Mucosa of rectum (tissue), 2 donors: Measurements from ENCODE around the gene AGBL4.
"Not testable (repeated sequence)": the region's sequence is repeated elsewhere in the genome, so short reads cannot be mapped to it uniquely, and the experiment has no call there.

Source experiments
- H3K27ac ChIP-seq, 2 donors: one replicate each; pipeline ENCODE4 v1.7.0; 2013; ENCODE audit warnings: inconsistent platforms in 2 of 2, low read depth in 2 of 2, low read length in 2 of 2
- H3K27me3 ChIP-seq, 2 donors: one replicate each; pipeline ENCODE4 v1.7.0; 2013; ENCODE audit warnings: low read length in 2 of 2; ENCODE audit not compliant: control insufficient read depth in 2 of 2, insufficient read depth in 2 of 2
- H3K36me3 ChIP-seq, 2 donors: one replicate each; pipeline ENCODE4 v1.7.0; 2013; ENCODE audit warnings: low read length in 2 of 2; ENCODE audit not compliant: control insufficient read depth in 2 of 2, insufficient read depth in 2 of 2
- H3K4me1 ChIP-seq, 2 donors: one replicate each; pipeline ENCODE4 v1.7.0; 2013; ENCODE audit warnings: low read length in 2 of 2, mild to moderate bottlenecking in 1 of 2; ENCODE audit not compliant: control insufficient read depth in 2 of 2, insufficient read depth in 2 of 2
- H3K4me3 ChIP-seq, 2 donors: one replicate each; pipeline ENCODE4 v1.7.0; 2013; ENCODE audit warnings: low read length in 2 of 2
- H3K9ac ChIP-seq, 2 donors: one replicate each; pipeline ENCODE4 v1.7.0; 2013; ENCODE audit warnings: low read length in 2 of 2, low read depth in 1 of 2, mild to moderate bottlenecking in 1 of 2
- H3K9me3 ChIP-seq, 2 donors: one replicate each; pipeline ENCODE4 v1.7.0; 2013; ENCODE audit warnings: low read length in 2 of 2; ENCODE audit not compliant: control insufficient read depth in 2 of 2
- donor health status: healthy.
- donor health status: Normal muscosa, but diverticular disease.

Gene AGBL4

GRCh38 chr1:49323925-49324540 is 699.7 kb downstream of the AGBL4 start:
- Histone ChIP-seq H3K27me3 (no peaks in the 10 kb centered on the region), H3K27ac (no peak overlapping the region), H3K36me3 (no peaks in the 10 kb centered on the region), H3K9me3 (no peaks in the 10 kb centered on the region), H3K4me1 (no peaks in the 10 kb centered on the region), H3K9ac (no peak overlapping the region), H3K4me3 (no peak overlapping the region)

- not testable (repeated sequence) for H3K4me3 ChIP-seq, H3K36me3 ChIP-seq, H3K27ac ChIP-seq, H3K9me3 ChIP-seq, H3K9ac ChIP-seq, H3K4me1 ChIP-seq, H3K27me3 ChIP-seq
Observed at GRCh38 chr1:49320493-49320892, 703.3 kb downstream of the AGBL4 start.

GRCh38 chr1:49319426-49319963 is 704.3 kb downstream of the AGBL4 start:
- Histone ChIP-seq H3K9ac (no peak overlapping the region), H3K36me3 (no peaks in the 10 kb centered on the region), H3K27ac (no peak overlapping the region), H3K4me1 (no peaks in the 10 kb centered on the region), H3K27me3 (no peaks in the 10 kb centered on the region), H3K9me3 (no peaks in the 10 kb centered on the region), H3K4me3 (no peak overlapping the region)

GRCh38 chr1:49318218-49318617 is 705.5 kb downstream of the AGBL4 start:
- Histone ChIP-seq H3K4me1 (no peaks in the 10 kb centered on the region), H3K9ac (no peak overlapping the region), H3K4me3 (no peak overlapping the region), H3K36me3 (no peaks in the 10 kb centered on the region), H3K27ac (no peak overlapping the region), H3K9me3 (no peaks in the 10 kb centered on the region), H3K27me3 (no peaks in the 10 kb centered on the region)

GRCh38 chr1:49307457-49307856 is 716.3 kb downstream of the AGBL4 start:
- no peaks in the 10 kb centered on the region for H3K27me3 ChIP-seq

GRCh38 chr1:49306507-49307070 is 717.2 kb downstream of the AGBL4 start:
- Histone ChIP-seq H3K4me3 (no peak overlapping the region), H3K27ac (no peak overlapping the region), H3K4me1 (no peaks in the 10 kb centered on the region), H3K9ac (no peak overlapping the region), H3K27me3 (no peaks in the 10 kb centered on the region), H3K9me3 (no peaks in the 10 kb centered on the region), H3K36me3 (no peaks in the 10 kb centered on the region)

More at GRCh38 chr1:49307457-49307856, 716.3 kb downstream of the AGBL4 start:
- Histone ChIP-seq H3K36me3 (no peaks in the 10 kb centered on the region), H3K9me3 (no peaks in the 10 kb centered on the region), H3K4me1 (no peaks in the 10 kb centered on the region), H3K27ac (no peak overlapping the region), H3K9ac (no peak overlapping the region), H3K4me3 (no peak overlapping the region)

- not testable (repeated sequence) for H3K36me3 ChIP-seq, H3K27me3 ChIP-seq, H3K9ac ChIP-seq, H3K9me3 ChIP-seq, H3K4me1 ChIP-seq, H3K4me3 ChIP-seq, H3K27ac ChIP-seq
Observed at GRCh38 chr1:49302400-49302799, 721.4 kb downstream of the AGBL4 start.

GRCh38 chr1:49298304-49298703 is 725.5 kb downstream of the AGBL4 start:
- Histone ChIP-seq H3K27ac (no peak overlapping the region), H3K36me3 (no peaks in the 10 kb centered on the region), H3K4me1 (no peaks in the 10 kb centered on the region), H3K4me3 (no peak overlapping the region), H3K27me3 (no peaks in the 10 kb centered on the region), H3K9me3 (no peaks in the 10 kb centered on the region), H3K9ac (no peak overlapping the region)

- H3K27ac ChIP-seq = no peak overlapping the region
- no peaks in the 10 kb centered on the region for H3K9me3 ChIP-seq
- H3K4me3 ChIP-seq = no peak overlapping the region
- H3K9ac ChIP-seq = no peak overlapping the region
- H3K36me3 ChIP-seq = no peaks in the 10 kb centered on the region
- H3K4me1 ChIP-seq = no peaks in the 10 kb centered on the region
- no peaks in the 10 kb centered on the region for H3K27me3 ChIP-seq
Observed at GRCh38 chr1:49297783-49298182, 726.0 kb downstream of the AGBL4 start.

GRCh38 chr1:49294539-49294938 is 729.2 kb downstream of the AGBL4 start:
- H3K36me3 ChIP-seq = no peaks in the 10 kb centered on the region
- no peak overlapping the region for H3K4me3 ChIP-seq
- H3K9me3 ChIP-seq = peaks cover 3% of the 10 kb centered on the region in 2 donors
- no peak overlapping the region for H3K27ac ChIP-seq
- no peak overlapping the region for H3K9ac ChIP-seq
- no peaks in the 10 kb centered on the region for H3K27me3 ChIP-seq
- H3K4me1 ChIP-seq = no peaks in the 10 kb centered on the region
